ENCODE results near the gene JARID2. TPM values are rescaled to one million over a fixed set of nuclear protein-coding genes. Genes with fewer than 3 reads are reported as not detected.

JARID2 gene
- polyA plus RNA-seq, 1 of the 3 experiments (the other 2 are of a cell fraction), result 3.4 TPM

DNA sequence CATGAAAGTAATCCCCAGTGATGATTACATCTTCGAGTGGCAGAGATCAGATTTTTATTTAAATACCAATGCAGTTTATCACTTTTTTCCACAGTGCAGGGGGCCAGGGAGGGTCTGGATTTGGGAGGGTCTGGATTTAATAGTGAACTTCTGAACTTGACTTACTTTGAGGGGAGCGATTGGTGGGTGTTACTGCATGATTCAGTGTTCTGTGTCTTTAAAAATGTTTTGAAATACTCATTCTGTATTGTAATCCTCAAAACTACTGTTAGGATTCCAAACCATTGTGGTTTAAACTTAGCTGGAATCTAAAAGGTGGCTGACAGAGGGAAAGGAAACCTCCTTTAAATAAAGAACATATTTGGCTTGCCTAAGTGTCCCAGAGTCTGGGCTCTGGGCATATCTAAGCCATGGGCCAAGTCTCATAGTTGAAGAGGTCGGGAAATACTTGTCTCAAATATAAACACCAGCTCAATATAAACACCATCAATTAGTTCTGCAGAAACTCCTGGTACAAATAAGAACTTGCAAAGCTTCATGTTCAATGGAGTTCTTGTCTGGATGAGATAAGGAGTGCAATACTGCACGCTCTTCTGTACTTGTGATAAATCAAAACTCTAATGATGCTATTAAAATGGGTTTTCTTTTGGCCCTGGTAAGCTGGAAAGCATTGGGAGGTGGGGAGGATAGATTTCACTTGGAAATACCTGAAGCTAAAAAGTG, 14.4 kb downstream of the JARID2 start:
- Histone ChIP-seq H2AFZ (ENCODE audit: low read depth) (no peak overlapping the region), H3K4me2 (peak overlapping the region; percentile 39), H3K4me3 (ENCODE audit: low read depth in 2 of 2, low read length in 1 of 2) (no peak overlapping the region), H4K20me1 (ENCODE audit: insufficient read depth) (peaks cover 49% of the 10 kb centered on the region), H3K79me2 (ENCODE audit: insufficient read depth) (peaks cover 67% of the 10 kb centered on the region), H3K27ac (ENCODE audit: low read depth in 2 of 2, low read length in 1 of 2) (peak overlapping the region in 1 of 2 experiments; percentile 55; a peak in 2 of 4 replicates), H3K36me3 (replicated peaks in 1 of 2; ENCODE audit: control insufficient read depth in 1 of 2, insufficient read depth in 2 of 2, low read length in 1 of 2) (no peaks in the 10 kb centered on the region), H3F3A (replicated peaks; ENCODE audit: insufficient read depth) (peaks cover 8% of the 10 kb centered on the region), H3K9me2 (no peaks in the 10 kb centered on the region), H3K9ac (no peak overlapping the region), H3K27me3 (ENCODE audit: insufficient read depth) (no peaks in the 10 kb centered on the region), H3K9me3 (no peaks in the 10 kb centered on the region), H3K4me1 (ENCODE audit: control insufficient read depth in 1 of 2, insufficient read depth in 2 of 2, low read depth in 1 of 2, low read length in 1 of 2) (peaks cover 4 to 42% of the 10 kb centered on the region in 2 experiments; a peak in 3 of 4 replicates)
- ChIA-PET POLR2A (interaction anchor here (0.8 kb wide), 1 partner anchor 15 kb away, joined by 3 read pairs; no protein-coding TSS in a partner anchor), CTCF (interaction anchor here (0.9 to 1.8 kb wide), 3 partner anchors 10 to 181 kb away, joined by 3 to 4 read pairs (median 3); no protein-coding TSS in a partner anchor)
- TF ChIP-seq SMC3 (IDR thresholded peaks at IDR 0.05; ENCODE audit: low read depth, low read length) (no peak), RFX5 (IDR thresholded peaks at IDR 0.05; ENCODE audit: low read length) (no peak), YY1 (IDR thresholded peaks at IDR 0.05; ENCODE audit: low read depth) (no peak), JUND (IDR thresholded peaks at IDR 0.05) (peak; percentile 35; the same call in 1 of the 2 replicates), GABPA (IDR thresholded peaks at IDR 0.05; ENCODE audit: low read depth) (no peak), MXI1 (IDR thresholded peaks at IDR 0.05; ENCODE audit: low read depth, low read length) (no peak), SIN3A (IDR thresholded peaks at IDR 0.05; ENCODE audit: borderline replicate concordance, low read depth, low read length) (no peak), TAF1 (IDR thresholded peaks at IDR 0.05; ENCODE audit: borderline replicate concordance, low read depth, low read length) (no peak), TEAD4 (IDR thresholded peaks at IDR 0.05; ENCODE audit: borderline replicate concordance, insufficient read depth) (no peak), TCF12 (IDR thresholded peaks at IDR 0.05) (peak; percentile 46; the same call in 1 of the 2 replicates), RCOR1 (IDR thresholded peaks at IDR 0.05; ENCODE audit: low read length) (no peak), MEF2A (IDR thresholded peaks at IDR 0.05; ENCODE audit: borderline replicate concordance, low read depth) (no peak), FOSL2 (IDR thresholded peaks at IDR 0.05; ENCODE audit: borderline replicate concordance, low read depth) (no peak), EP300 (IDR thresholded peaks at IDR 0.05; ENCODE audit: borderline replicate concordance in 1 of 2, low read depth in 1 of 2, low read length in 1 of 2) (peak in 1 of 2 experiments; percentile 34; a peak in 1 of 4 replicates), RXRA (IDR thresholded peaks at IDR 0.05; ENCODE audit: borderline replicate concordance, low read depth) (peak; percentile 34; the same call in 1 of the 2 replicates), POLR2AphosphoS5 (IDR thresholded peaks at IDR 0.05; ENCODE audit: low read depth, low read length) (no peak), CHD2 (IDR thresholded peaks at IDR 0.05; ENCODE audit: low read length, partially characterized antibody) (no peak), NRF1 (IDR thresholded peaks at IDR 0.05; ENCODE audit: low read depth, low read length) (no peak), FOXM1 (IDR thresholded peaks at IDR 0.05; ENCODE audit: low read depth) (no peak)
- TF ChIP-seq, protein P1, sequence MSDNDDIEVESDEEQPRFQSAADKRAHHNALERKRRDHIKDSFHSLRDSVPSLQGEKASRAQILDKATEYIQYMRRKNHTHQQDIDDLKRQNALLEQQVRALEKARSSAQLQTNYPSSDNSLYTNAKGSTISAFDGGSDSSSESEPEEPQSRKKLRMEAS (IDR thresholded peaks at IDR 0.05; ENCODE audit: low read depth), result no peak
- TF ChIP-seq, protein P2, sequence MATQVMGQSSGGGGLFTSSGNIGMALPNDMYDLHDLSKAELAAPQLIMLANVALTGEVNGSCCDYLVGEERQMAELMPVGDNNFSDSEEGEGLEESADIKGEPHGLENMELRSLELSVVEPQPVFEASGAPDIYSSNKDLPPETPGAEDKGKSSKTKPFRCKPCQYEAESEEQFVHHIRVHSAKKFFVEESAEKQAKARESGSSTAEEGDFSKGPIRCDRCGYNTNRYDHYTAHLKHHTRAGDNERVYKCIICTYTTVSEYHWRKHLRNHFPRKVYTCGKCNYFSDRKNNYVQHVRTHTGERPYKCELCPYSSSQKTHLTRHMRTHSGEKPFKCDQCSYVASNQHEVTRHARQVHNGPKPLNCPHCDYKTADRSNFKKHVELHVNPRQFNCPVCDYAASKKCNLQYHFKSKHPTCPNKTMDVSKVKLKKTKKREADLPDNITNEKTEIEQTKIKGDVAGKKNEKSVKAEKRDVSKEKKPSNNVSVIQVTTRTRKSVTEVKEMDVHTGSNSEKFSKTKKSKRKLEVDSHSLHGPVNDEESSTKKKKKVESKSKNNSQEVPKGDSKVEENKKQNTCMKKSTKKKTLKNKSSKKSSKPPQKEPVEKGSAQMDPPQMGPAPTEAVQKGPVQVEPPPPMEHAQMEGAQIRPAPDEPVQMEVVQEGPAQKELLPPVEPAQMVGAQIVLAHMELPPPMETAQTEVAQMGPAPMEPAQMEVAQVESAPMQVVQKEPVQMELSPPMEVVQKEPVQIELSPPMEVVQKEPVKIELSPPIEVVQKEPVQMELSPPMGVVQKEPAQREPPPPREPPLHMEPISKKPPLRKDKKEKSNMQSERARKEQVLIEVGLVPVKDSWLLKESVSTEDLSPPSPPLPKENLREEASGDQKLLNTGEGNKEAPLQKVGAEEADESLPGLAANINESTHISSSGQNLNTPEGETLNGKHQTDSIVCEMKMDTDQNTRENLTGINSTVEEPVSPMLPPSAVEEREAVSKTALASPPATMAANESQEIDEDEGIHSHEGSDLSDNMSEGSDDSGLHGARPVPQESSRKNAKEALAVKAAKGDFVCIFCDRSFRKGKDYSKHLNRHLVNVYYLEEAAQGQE (IDR thresholded peaks at IDR 0.05; ENCODE audit: low read depth, low read length), result no peak
- TF ChIP-seq, protein P3, sequence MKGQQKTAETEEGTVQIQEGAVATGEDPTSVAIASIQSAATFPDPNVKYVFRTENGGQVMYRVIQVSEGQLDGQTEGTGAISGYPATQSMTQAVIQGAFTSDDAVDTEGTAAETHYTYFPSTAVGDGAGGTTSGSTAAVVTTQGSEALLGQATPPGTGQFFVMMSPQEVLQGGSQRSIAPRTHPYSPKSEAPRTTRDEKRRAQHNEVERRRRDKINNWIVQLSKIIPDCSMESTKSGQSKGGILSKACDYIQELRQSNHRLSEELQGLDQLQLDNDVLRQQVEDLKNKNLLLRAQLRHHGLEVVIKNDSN (IDR thresholded peaks at IDR 0.05; ENCODE audit: borderline replicate concordance, low read depth), result no peak
- TF ChIP-seq, protein P4, sequence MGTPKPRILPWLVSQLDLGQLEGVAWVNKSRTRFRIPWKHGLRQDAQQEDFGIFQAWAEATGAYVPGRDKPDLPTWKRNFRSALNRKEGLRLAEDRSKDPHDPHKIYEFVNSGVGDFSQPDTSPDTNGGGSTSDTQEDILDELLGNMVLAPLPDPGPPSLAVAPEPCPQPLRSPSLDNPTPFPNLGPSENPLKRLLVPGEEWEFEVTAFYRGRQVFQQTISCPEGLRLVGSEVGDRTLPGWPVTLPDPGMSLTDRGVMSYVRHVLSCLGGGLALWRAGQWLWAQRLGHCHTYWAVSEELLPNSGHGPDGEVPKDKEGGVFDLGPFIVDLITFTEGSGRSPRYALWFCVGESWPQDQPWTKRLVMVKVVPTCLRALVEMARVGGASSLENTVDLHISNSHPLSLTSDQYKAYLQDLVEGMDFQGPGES (IDR thresholded peaks at IDR 0.05; ENCODE audit: low read depth, low read length), result no peak
- DNase-seq, result no peak
- 60% methylated on average over 4 of the region's 4 CpGs for WGBS (ENCODE audit: low lambda C conversion rate)

Measured in SK-N-SH (cell line).